ENCODE data around the gene OSBPL3.

DNA sequence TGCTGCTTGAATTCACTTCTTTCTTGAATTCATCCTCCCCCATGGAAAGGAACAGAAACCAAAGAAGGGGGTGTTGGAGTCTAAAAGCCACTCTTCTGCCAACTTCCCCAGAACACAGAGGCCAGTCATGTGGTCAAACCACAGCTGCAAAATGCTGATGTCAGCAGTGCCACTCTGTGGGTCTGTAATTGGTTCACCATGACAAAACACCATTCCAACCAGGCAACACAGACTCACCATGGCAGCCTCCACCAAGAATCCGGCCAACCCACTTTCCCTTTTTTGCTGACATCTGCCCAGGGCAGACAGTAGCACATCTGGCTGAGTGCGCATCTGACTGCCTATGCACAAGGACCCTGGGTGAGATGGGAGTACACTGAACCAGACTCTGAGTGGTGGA is 16.8 kb downstream of the OSBPL3 start:
- TF ChIP-seq, protein P1, sequence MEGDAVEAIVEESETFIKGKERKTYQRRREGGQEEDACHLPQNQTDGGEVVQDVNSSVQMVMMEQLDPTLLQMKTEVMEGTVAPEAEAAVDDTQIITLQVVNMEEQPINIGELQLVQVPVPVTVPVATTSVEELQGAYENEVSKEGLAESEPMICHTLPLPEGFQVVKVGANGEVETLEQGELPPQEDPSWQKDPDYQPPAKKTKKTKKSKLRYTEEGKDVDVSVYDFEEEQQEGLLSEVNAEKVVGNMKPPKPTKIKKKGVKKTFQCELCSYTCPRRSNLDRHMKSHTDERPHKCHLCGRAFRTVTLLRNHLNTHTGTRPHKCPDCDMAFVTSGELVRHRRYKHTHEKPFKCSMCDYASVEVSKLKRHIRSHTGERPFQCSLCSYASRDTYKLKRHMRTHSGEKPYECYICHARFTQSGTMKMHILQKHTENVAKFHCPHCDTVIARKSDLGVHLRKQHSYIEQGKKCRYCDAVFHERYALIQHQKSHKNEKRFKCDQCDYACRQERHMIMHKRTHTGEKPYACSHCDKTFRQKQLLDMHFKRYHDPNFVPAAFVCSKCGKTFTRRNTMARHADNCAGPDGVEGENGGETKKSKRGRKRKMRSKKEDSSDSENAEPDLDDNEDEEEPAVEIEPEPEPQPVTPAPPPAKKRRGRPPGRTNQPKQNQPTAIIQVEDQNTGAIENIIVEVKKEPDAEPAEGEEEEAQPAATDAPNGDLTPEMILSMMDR (IDR thresholded peaks at IDR 0.05), result no peak
- TF ChIP-seq EZH2 (IDR thresholded peaks at IDR 0.05; ENCODE audit: borderline replicate concordance, insufficient read depth, low read depth, low read length, poor library complexity, severe bottlenecking), result no peak

Measured in B cell (primary cell).